GM12865 (cell line): ENCODE results near the gene FXYD6.

Experiments
- DNase-seq: peaks from one replicate; pipeline ENCODE4 v3.0.0; 2010; ENCODE audit warnings: low read depth
- H3K4me3 ChIP-seq: 2 replicates; pipeline ENCODE4 v1.5.1; 2011; ENCODE audit warnings: mild to moderate bottlenecking, low read depth, low read length, control low read depth
- CTCF ChIP-seq: IDR thresholded peaks from 2 replicates; pipeline ENCODE4 v1.5.1; 2011; ENCODE audit warnings: low read length, control low read depth, low read depth, inconsistent platforms; ENCODE audit not compliant: insufficient read depth; ENCODE audit errors: missing control alignments

FXYD6 gene

GRCh38 chr11:117837791-117838190, 38.7 kb downstream of the FXYD6 start:
- DNase-seq = no peak
- H3K4me3 ChIP-seq = no peak overlapping the region
- no peak for TF ChIP-seq CTCF

GRCh38 chr11:117837070-117837776, 39.2 kb downstream of the FXYD6 start:
- DNase-seq = no peak
- TF ChIP-seq CTCF = no peak
- H3K4me3 ChIP-seq = no peak overlapping the region

GRCh38 chr11:117836077-117836960, 40.1 kb downstream of the FXYD6 start:
- DNase-seq = no peak
- H3K4me3 ChIP-seq = no peak overlapping the region
- TF ChIP-seq CTCF = no peak

GRCh38 chr11:117835576-117835975, 40.9 kb downstream of the FXYD6 start:
- no peak for DNase-seq
- TF ChIP-seq CTCF = no peak
- no peak overlapping the region for H3K4me3 ChIP-seq

- no peak overlapping the region for H3K4me3 ChIP-seq
- no peak for DNase-seq
- TF ChIP-seq CTCF = no peak
Observed at GRCh38 chr11:117834838-117835443, 41.5 kb downstream of the FXYD6 start.

GRCh38 chr11:117834068-117834810, 42.2 kb downstream of the FXYD6 start:
- no peak for TF ChIP-seq CTCF
- DNase-seq = no peak
- H3K4me3 ChIP-seq = no peak overlapping the region
